HepG2 (cell line): ENCODE data around the gene PITHD1. TPM values are rescaled to one million over a fixed set of nuclear protein-coding genes. Genes with fewer than 3 reads are reported as not detected.

Source experiments
- GLI4 ChIP-seq: sonication (generic); formaldehyde crosslinking; IDR thresholded peaks from 2 replicates; pipeline ENCODE4 v1.5.1; 2020; ENCODE audit warnings: missing genetic modification reagents, mild to moderate bottlenecking, moderate library complexity, borderline replicate concordance
- MEIS1 ChIP-seq: sonication (generic); formaldehyde crosslinking; IDR thresholded peaks from 2 replicates; pipeline ENCODE4 v1.9.0; 2021; ENCODE audit warnings: mild to moderate bottlenecking, missing genetic modification reagents, moderate library complexity, borderline replicate concordance
- NR2C2 ChIP-seq: sonication (generic); formaldehyde crosslinking; IDR thresholded peaks from 2 replicates; pipeline ENCODE4 v1.4.0; 2020; ENCODE audit warnings: missing genetic modification reagents, mild to moderate bottlenecking, moderate library complexity, borderline replicate concordance
- RAD21 ChIP-seq: fragments of 450-650 bp; formaldehyde crosslinking; IDR thresholded peaks from 2 replicates; pipeline ENCODE4 v1.5.0; 2020; ENCODE audit warnings: mild to moderate bottlenecking
- REL ChIP-seq: sonication (generic); formaldehyde crosslinking; conservative IDR thresholded peaks from 2 replicates; pipeline ENCODE4 v1.8.0; 2022; ENCODE audit warnings: mild to moderate bottlenecking, missing genetic modification reagents, moderate library complexity
- RNF2 ChIP-seq: fragments of 450-650 bp; conservative IDR thresholded peaks from 2 replicates; pipeline ENCODE4 v1.6.1; 2016; ENCODE audit warnings: low read depth
- SIN3B ChIP-seq: fragments of 150-350 bp; IDR thresholded peaks from 2 replicates; pipeline ENCODE4 v1.6.1; 2014; ENCODE audit warnings: low read length
- ZNF788 ChIP-seq: sonication (generic); formaldehyde crosslinking; IDR thresholded peaks from 2 replicates; pipeline ENCODE4 v1.5.0; 2020; ENCODE audit warnings: mild to moderate bottlenecking, missing genetic modification reagents, borderline replicate concordance
- ZNF891 ChIP-seq: sonication (generic); formaldehyde crosslinking; IDR thresholded peaks from 2 replicates; pipeline ENCODE4 v1.5.0; 2020; ENCODE audit warnings: mild to moderate bottlenecking, missing genetic modification reagents
- polyA plus RNA-seq, 8 experiments: library from polyadenylated mRNA; depleted of rRNA in 3 of 8; stranded (reverse) in 7 of 8; unstranded in 1 of 8; fragments of >200 nt; fragmentation: Illumina TruSeq in 4 of 8; extraction: Trizol in 4 of 8; gene quantifications; 2 replicates each; pipeline versions ENCODE4 v1.2.1 to v1.2.3, GENCODE V29; 2011 to 2016; ENCODE audit warnings: low read depth in 4 of 8, missing spikeins in 1 of 8, mixed read lengths in 1 of 8; ENCODE audit not compliant: insufficient read depth in 1 of 8
- total RNA-seq, 5 experiments: library from RNA; depleted of rRNA; stranded (reverse); fragments of >200 nt; fragmentation: Illumina TruSeq; extraction: Trizol; gene quantifications; 2 replicates each; pipeline ENCODE4 v1.2.3, GENCODE V29; 2016; ENCODE audit warnings: low read depth in 1 of 5
- TF ChIP-seq, protein P1 (sequence below): sonication (generic); formaldehyde crosslinking; IDR thresholded peaks from 2 replicates; pipeline ENCODE4 v1.4.0; 2020; ENCODE audit warnings: missing genetic modification reagents
- TF ChIP-seq, protein P2 (sequence below): sonication (generic); formaldehyde crosslinking; IDR thresholded peaks from 2 replicates; pipeline ENCODE4 v1.5.1; 2020; ENCODE audit warnings: mild to moderate bottlenecking, missing genetic modification reagents, borderline replicate concordance
- TF ChIP-seq, protein P3 (sequence below): sonication (generic); formaldehyde crosslinking; IDR thresholded peaks from 2 replicates; pipeline ENCODE4 v1.8.1; 2023; ENCODE audit warnings: mild to moderate bottlenecking, missing genetic modification reagents
- TF ChIP-seq, protein P4 (sequence below): sonication (generic); formaldehyde crosslinking; IDR thresholded peaks from 2 replicates; pipeline ENCODE4 v1.8.1; 2023; ENCODE audit warnings: mild to moderate bottlenecking, moderate library complexity, missing genetic modification reagents
- TF ChIP-seq, protein P5 (sequence below): sonication (generic); formaldehyde crosslinking; IDR thresholded peaks from 2 replicates; pipeline ENCODE4 v1.5.0; 2020; ENCODE audit warnings: missing genetic modification reagents
- TF ChIP-seq, protein P6 (sequence below): sonication (generic); formaldehyde crosslinking; IDR thresholded peaks from 2 replicates; pipeline ENCODE4 v1.5.1; 2020; ENCODE audit warnings: missing genetic modification reagents, mild to moderate bottlenecking, borderline replicate concordance

PITHD1 gene
- total and polyA plus RNA-seq, 2 of the 13 experiments (the other 11 are each of a cell fraction or from before 2014, with no cell fraction given) = 28.0 to 37.3 TPM

DNA sequence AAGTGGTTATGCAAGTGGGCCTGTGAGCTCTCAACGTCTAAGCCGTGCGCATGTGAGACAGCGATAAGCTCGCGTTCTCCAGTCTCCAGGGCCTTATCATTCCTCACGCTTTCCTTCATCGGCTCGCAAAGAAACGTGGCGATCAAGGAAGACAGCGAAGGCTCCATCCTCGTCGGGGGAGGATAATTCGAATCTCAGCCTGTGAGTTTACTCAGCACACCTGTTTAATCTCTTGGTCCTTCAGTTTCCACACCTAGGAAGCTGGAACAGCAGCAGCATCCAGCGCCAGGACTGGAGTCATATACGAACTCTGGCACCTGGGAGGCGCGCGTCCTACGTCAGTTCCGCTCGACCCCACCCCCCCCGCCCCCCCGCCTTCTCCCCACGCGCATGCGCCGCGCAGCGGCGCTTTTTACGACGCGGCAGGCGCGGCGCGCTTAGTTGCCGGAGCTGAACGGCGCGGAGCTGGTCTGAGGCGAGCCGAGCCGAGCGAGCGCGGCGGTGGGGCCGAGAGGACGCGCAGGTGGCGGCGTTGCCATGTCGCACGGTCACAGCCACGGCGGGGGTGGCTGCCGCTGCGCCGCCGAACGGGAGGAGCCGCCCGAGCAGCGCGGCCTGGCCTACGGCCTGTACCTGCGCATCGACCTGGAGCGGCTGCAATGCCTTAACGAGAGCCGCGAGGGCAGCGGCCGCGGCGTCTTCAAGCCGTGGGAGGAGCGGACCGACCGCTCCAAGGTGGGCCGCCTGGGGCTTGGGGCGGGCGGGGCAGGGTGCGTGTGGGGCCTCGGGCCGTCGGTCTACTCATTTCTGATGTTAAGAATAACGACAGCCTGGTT is at the start of gene PITHD1 (continued):
- TF ChIP-seq, protein P1, sequence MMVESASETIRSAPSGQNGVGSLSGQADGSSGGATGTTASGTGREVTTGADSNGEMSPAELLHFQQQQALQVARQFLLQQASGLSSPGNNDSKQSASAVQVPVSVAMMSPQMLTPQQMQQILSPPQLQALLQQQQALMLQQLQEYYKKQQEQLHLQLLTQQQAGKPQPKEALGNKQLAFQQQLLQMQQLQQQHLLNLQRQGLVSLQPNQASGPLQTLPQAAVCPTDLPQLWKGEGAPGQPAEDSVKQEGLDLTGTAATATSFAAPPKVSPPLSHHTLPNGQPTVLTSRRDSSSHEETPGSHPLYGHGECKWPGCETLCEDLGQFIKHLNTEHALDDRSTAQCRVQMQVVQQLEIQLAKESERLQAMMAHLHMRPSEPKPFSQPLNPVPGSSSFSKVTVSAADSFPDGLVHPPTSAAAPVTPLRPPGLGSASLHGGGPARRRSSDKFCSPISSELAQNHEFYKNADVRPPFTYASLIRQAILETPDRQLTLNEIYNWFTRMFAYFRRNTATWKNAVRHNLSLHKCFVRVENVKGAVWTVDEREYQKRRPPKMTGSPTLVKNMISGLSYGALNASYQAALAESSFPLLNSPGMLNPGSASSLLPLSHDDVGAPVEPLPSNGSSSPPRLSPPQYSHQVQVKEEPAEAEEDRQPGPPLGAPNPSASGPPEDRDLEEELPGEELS (CRISPR knock-in tag) = peak; percentile 29; the same call in 1 of the 2 replicates
- TF ChIP-seq RNF2 = peak; percentile 79
- TF ChIP-seq, protein P2, sequence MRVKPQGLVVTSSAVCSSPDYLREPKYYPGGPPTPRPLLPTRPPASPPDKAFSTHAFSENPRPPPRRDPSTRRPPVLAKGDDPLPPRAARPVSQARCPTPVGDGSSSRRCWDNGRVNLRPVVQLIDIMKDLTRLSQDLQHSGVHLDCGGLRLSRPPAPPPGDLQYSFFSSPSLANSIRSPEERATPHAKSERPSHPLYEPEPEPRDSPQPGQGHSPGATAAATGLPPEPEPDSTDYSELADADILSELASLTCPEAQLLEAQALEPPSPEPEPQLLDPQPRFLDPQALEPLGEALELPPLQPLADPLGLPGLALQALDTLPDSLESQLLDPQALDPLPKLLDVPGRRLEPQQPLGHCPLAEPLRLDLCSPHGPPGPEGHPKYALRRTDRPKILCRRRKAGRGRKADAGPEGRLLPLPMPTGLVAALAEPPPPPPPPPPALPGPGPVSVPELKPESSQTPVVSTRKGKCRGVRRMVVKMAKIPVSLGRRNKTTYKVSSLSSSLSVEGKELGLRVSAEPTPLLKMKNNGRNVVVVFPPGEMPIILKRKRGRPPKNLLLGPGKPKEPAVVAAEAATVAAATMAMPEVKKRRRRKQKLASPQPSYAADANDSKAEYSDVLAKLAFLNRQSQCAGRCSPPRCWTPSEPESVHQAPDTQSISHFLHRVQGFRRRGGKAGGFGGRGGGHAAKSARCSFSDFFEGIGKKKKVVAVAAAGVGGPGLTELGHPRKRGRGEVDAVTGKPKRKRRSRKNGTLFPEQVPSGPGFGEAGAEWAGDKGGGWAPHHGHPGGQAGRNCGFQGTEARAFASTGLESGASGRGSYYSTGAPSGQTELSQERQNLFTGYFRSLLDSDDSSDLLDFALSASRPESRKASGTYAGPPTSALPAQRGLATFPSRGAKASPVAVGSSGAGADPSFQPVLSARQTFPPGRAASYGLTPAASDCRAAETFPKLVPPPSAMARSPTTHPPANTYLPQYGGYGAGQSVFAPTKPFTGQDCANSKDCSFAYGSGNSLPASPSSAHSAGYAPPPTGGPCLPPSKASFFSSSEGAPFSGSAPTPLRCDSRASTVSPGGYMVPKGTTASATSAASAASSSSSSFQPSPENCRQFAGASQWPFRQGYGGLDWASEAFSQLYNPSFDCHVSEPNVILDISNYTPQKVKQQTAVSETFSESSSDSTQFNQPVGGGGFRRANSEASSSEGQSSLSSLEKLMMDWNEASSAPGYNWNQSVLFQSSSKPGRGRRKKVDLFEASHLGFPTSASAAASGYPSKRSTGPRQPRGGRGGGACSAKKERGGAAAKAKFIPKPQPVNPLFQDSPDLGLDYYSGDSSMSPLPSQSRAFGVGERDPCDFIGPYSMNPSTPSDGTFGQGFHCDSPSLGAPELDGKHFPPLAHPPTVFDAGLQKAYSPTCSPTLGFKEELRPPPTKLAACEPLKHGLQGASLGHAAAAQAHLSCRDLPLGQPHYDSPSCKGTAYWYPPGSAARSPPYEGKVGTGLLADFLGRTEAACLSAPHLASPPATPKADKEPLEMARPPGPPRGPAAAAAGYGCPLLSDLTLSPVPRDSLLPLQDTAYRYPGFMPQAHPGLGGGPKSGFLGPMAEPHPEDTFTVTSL (CRISPR knock-in tag) = no peak
- TF ChIP-seq, protein P3, sequence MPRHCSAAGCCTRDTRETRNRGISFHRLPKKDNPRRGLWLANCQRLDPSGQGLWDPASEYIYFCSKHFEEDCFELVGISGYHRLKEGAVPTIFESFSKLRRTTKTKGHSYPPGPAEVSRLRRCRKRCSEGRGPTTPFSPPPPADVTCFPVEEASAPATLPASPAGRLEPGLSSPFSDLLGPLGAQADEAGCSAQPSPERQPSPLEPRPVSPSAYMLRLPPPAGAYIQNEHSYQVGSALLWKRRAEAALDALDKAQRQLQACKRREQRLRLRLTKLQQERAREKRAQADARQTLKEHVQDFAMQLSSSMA = no peak
- TF ChIP-seq ZNF788 (CRISPR knock-in tag) = no peak
- peak; percentile 84 for TF ChIP-seq ZNF891 (CRISPR knock-in tag)
- TF ChIP-seq GLI4 = no peak
- TF ChIP-seq SIN3B = peak; percentile 65
- TF ChIP-seq REL (CRISPR knock-in tag) = 0 out of 2 replicates have a peak, but pooled peaks have one; percentile 10
- TF ChIP-seq, protein P4, sequence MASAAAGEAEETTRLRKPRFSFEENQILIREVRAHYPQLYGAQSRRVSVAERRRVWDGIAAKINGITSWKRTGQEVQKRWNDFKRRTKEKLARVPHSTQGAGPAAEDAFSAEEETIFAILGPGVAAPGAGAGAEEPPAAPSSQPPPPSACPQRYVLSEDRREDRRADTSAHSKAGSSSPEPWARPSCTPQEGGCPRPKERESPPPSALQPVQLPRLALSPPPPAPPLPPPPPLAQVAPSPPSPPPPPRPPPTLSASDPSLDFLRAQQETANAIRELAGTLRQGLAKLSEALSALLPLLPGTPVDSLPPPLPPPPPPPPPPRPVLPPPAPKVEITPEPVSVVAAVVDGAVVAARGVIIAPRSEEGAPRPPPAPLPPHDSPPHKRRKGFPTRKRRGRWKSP (CRISPR knock-in tag) = peak; percentile 87
- TF ChIP-seq, protein P5, sequence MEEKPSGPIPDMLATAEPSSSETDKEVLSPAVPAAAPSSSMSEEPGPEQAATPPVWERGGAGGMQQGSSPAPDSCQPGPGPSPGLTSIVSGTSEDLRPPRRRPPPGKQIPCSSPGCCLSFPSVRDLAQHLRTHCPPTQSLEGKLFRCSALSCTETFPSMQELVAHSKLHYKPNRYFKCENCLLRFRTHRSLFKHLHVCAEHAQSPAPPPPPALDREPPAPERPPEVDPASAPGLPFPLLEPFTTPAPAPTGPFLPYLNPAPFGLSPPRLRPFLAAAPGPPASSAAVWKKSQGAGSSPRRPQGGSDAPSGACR = no peak
- TF ChIP-seq RAD21 (CRISPR knock-in tag) = peak; percentile 28; the same call in 1 of the 2 replicates
- TF ChIP-seq, protein P6, sequence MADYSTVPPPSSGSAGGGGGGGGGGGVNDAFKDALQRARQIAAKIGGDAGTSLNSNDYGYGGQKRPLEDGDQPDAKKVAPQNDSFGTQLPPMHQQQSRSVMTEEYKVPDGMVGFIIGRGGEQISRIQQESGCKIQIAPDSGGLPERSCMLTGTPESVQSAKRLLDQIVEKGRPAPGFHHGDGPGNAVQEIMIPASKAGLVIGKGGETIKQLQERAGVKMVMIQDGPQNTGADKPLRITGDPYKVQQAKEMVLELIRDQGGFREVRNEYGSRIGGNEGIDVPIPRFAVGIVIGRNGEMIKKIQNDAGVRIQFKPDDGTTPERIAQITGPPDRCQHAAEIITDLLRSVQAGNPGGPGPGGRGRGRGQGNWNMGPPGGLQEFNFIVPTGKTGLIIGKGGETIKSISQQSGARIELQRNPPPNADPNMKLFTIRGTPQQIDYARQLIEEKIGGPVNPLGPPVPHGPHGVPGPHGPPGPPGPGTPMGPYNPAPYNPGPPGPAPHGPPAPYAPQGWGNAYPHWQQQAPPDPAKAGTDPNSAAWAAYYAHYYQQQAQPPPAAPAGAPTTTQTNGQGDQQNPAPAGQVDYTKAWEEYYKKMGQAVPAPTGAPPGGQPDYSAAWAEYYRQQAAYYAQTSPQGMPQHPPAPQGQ (CRISPR knock-in tag) = no peak
- peak; percentile 59; the same call in 1 of the 2 replicates for TF ChIP-seq NR2C2 (CRISPR knock-in tag)
- no peak for TF ChIP-seq MEIS1 (CRISPR knock-in tag)
